Bronchial epithelial cell (primary cell): ENCODE data around the gene RNF212B. TPM values are rescaled to one million over a fixed set of nuclear protein-coding genes. Genes with fewer than 3 reads are reported as not detected.
A peak's percentile ranks its signal among the peaks of the same experiment; 100 is the strongest.
"Not testable (repeated sequence)": the region's sequence is repeated elsewhere in the genome, so short reads cannot be mapped to it uniquely, and the experiment has no call there.

Experiments
- DNase-seq: peaks from one replicate; pipeline ENCODE4 v3.0.0-alpha.2; 2010; ENCODE audit warnings: low read depth
- FAIRE-seq: peaks from 2 replicates; lab custom pipeline; 2011; peaks lifted over from hg19 to GRCh38; lab: Jason Lieb, UNC
- H3K27me3 ChIP-seq: 2 replicates; pipeline ENCODE4 v1.5.1; 2011; ENCODE audit warnings: low read length; ENCODE audit not compliant: control insufficient read depth, insufficient read depth
- H3K36me3 ChIP-seq: 2 replicates; pipeline ENCODE4 v1.5.1; 2011; ENCODE audit warnings: low read length; ENCODE audit not compliant: control insufficient read depth, insufficient read depth
- H3K4me3 ChIP-seq: 2 replicates; pipeline ENCODE4 v1.5.1; 2011; ENCODE audit warnings: mild to moderate bottlenecking, low read depth, low read length, control low read depth
- total RNA-seq: library from RNA; depleted of rRNA; stranded (reverse); fragments of >200 nt; gene quantifications from 2 replicates; pipeline ENCODE4 v1.2.1, GENCODE V29; 2014
- TF ChIP-seq, protein P1 (sequence below): IDR thresholded peaks from 2 replicates; pipeline ENCODE4 v1.5.1; 2011; ENCODE audit warnings: mild to moderate bottlenecking, moderate library complexity, low read length, control low read depth, inconsistent platforms; ENCODE audit not compliant: insufficient read depth, severe bottlenecking

The RNF212B gene, protein sequence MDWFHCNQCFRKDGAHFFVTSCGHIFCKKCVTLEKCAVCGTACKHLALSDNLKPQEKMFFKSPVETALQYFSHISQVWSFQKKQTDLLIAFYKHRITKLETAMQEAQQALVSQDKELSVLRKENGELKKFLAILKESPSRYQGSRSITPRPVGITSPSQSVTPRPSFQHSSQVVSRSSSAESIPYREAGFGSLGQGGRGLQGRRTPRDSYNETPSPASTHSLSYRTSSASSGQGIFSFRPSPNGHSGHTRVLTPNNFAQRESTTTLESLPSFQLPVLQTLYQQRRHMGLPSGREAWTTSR
- total RNA-seq = not detected in 2 replicates

DNA sequence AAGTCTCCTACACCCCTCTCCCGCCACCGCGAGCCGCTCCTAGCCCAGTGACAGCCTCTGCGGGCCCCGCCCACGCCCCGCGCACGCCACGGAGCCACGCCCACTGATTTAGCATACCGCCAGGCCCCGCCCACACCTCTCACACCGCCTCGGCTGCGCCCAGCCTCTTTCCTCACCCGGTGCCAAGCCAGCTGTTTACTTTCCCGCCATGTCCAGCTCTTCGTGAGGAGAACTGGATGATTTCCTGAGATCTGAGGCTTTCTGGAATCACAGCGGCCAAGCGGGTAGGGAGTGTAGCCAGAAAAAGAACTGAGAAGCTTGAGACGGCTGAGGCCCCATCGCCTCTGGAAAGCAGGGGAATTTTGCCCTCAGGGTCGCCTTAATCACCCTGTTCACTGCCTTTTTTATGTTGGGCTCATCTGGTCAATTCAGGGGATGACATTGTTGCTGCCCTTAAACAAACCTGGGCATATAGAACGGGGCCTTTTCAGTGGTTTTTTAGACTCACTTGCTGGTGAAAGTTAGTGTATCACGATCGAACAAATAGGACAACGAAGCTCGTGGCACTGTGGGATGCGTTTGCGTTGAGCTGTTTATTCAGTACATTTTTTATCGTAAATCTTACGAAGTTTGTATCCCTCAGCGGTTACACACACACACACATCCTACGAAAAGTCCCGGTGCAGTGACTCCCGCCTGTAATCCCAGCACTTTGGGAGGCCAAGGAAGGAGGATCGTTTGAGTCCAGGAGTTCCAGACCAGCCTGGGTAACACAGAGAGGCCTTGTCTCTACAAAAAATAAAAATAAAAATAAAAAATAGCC lies at the start of gene RNF212B:
Gene RNF212B (plus strand): TSS at position 165 of the 823 bp plus-strand sequence. CDS start 2,410 bp downstream, outside the sequence.
- DNase-seq = peak; percentile 71
- no peaks in the 10 kb centered on the region for H3K36me3 ChIP-seq
- no peak for FAIRE-seq
- H3K27me3 ChIP-seq = no peaks in the 10 kb centered on the region
- peak within 1 kb of the TSS; percentile 23 for H3K4me3 ChIP-seq
- TF ChIP-seq, protein P1, sequence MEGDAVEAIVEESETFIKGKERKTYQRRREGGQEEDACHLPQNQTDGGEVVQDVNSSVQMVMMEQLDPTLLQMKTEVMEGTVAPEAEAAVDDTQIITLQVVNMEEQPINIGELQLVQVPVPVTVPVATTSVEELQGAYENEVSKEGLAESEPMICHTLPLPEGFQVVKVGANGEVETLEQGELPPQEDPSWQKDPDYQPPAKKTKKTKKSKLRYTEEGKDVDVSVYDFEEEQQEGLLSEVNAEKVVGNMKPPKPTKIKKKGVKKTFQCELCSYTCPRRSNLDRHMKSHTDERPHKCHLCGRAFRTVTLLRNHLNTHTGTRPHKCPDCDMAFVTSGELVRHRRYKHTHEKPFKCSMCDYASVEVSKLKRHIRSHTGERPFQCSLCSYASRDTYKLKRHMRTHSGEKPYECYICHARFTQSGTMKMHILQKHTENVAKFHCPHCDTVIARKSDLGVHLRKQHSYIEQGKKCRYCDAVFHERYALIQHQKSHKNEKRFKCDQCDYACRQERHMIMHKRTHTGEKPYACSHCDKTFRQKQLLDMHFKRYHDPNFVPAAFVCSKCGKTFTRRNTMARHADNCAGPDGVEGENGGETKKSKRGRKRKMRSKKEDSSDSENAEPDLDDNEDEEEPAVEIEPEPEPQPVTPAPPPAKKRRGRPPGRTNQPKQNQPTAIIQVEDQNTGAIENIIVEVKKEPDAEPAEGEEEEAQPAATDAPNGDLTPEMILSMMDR = no peak

DNA sequence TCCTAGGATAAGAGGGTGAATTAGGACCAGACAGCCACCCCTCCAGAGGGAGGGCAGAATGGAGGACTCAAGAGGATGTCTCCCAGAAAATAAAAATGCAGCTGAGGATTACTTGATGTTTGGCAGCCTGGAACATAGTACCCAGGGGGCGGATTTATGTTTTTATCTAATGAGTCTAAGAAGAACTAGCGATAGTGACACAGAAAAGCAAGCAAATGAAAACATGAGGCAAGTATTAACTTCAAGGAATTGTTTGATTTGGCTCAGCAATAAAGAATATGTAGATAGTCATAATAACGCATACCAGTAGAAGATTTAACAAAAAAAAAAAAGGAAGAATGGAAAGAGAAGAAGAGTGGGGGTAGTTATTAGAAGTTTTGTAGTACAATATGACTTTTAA lies 44.3 kb upstream of the RNF212B start:
- TF ChIP-seq, protein P1 = no peak
- no peak overlapping the region for H3K4me3 ChIP-seq
- no peaks in the 10 kb centered on the region for H3K36me3 ChIP-seq
- FAIRE-seq = no peak
- H3K27me3 ChIP-seq = no peaks in the 10 kb centered on the region
- no peak for DNase-seq

DNA sequence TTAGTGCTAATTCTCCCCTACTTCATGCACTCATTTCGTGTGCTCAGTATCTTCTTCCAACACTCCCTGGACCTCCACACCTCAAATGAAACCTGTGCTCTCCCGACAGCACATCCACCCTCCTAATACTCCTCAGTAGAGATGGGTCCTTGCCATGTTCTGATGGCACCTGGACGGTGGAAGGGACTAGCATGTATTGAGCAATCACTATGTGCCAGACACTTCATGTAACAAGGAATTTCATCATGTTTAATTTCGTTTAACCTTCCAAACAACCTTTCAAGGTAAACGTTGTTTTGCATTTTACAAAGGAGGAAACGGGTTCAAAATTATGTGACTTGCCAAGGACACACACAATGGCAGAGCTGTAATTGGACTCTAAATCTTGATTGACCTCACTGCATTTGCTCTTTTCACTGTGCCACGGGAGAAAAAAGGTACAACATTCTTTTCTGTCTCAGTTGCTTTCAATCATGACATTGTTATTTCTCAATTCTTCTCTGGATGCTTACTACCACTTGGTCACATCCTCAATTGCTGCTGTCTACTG lies 42.1 kb upstream of the RNF212B start:
- H3K27me3 ChIP-seq = no peaks in the 10 kb centered on the region

DNA sequence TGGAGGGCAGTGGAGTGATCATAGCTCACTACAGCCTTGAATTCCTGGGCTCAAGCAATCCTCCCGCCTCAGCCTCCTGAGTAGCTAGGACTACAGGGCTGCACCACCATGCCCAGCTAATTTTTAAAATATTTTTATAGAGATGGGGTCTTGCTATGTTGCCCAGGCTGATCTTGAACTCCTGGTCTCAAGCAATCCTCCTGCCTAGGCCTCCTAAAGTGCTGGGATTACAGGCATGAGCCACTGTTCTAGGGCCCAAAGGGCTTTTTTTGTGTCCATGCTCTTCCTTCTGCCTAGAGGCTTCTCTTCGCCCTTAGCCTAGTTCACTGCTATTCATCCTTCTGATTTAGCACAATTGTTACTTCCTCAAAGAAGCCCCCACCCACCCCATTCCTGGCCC lies 41.2 kb upstream of the RNF212B start:
- H3K27me3 ChIP-seq, H3K36me3 ChIP-seq, DNase-seq, H3K4me3 ChIP-seq, FAIRE-seq: not testable (repeated sequence)

More for the DNA sequence above, 42.1 kb upstream of the RNF212B start:
- FAIRE-seq (no peak), DNase-seq (no peak)
- TF ChIP-seq, protein P1 = no peak
- H3K36me3 ChIP-seq = no peaks in the 10 kb centered on the region
- H3K4me3 ChIP-seq = no peak overlapping the region

DNA sequence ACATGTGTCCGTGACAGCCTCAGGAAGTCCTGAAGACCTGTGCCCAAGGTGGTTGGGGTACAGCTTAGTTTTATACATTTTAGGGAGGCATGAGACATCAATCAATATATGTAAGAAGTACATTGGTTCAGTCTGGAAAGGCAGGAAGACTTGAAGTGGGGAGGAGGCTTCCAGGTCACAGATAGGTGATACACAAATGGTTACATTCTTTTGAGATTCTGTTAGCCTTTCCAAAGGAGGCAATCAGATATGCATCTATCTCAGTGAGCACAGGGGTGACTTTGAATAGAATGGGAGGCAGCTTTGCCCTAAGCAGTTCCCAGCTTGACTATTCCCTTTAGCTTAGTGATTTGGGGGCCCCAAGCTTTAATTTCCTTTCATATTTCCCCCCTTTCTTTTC lies 38.6 kb upstream of the RNF212B start:
- DNase-seq, H3K4me3 ChIP-seq, FAIRE-seq, H3K36me3 ChIP-seq, H3K27me3 ChIP-seq: not testable (repeated sequence)

DNA sequence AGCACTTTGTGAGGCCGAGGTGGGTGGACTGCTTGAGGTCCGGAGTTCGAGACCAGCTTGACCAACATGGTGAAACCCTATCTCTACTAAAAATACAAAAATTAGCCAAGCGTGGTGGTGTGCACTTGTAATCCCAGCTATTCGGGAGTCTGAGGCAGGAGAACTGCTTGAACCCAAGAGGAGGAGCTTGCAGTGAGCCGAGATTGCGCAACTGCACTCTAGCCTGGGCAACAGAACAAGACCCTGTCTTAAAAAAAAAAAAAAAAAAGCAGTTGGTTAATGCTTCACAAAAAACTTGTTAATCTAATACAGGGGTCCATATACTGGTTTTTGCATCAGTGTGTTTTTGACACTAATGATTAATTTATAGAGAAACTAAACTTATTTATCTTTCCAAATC lies 35.7 kb upstream of the RNF212B start:
- no peaks in the 10 kb centered on the region for H3K27me3 ChIP-seq
- H3K36me3 ChIP-seq = no peaks in the 10 kb centered on the region
- no peak for DNase-seq
- TF ChIP-seq, protein P1 = no peak
- no peak overlapping the region for H3K4me3 ChIP-seq
- no peak for FAIRE-seq
